ENCODE measurements around the gene P2RX6. TPM values are rescaled to one million over a fixed set of nuclear protein-coding genes. Genes with fewer than 3 reads are reported as not detected.

P2RX6 gene
- total and polyA plus RNA-seq, 7 donors: 11.3 to 47.7 (median 32.8) TPM

DNA sequence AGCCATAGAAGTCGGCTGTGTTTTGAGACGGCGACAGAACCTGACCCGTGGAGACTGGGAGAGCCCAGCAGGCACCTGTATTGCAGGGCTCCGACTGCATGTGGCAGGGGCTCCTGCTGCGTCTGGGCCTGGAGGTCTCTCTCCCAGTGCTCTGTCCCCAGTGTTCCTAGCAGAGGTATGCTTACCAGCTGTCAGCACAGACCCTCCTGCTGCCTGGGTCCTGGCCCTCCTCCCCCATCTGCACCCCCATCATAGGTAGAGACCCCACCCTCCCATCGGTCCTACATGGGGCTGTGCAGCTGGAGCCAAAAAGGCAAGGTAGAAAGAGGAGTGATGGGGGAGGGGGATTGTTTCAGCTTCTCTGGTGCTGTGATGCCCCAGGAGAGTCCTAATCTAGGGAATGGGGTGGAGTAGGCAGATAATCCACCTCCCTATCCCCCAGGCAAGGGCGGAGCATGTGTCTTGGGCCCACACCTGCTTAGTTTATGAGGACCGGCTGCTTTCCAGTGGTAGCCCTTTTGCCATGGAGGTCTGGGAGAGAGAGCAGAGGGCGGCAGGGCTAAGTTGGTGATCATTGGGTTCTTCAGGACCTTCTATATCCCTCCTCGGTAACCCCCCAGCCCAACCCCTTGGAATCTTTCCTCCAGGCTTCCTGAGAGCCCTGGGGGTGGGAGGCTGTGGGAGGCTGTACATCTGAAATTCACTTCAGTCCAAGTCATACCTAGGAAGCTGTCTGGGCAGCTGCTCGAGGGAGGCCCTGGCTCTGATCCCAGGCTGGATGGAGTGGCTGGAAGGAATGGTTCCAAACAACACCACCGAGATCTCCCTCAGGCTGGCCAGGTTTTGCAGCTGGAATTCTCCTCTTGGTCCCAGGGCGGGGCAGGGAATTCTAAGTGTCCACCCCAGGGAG, 12.1 kb downstream of the P2RX6 start:
- 51 to 56% (median 54%) methylated on average over 14 of the region's 14 CpGs for WGBS, 3 donors
- ATAC-seq (peak; percentile 23 to 59 (median 39)), DNase-seq (no peak)
- Histone ChIP-seq H3K9me3 (no peaks in the 10 kb centered on the region), H3K4me3 (no peak overlapping the region), H3K36me3 (ENCODE audit: insufficient read depth in 1 of 2, low read depth in 1 of 2) (peaks cover 0 to 46% of the 10 kb centered on the region in 2 donors), H3K4me1 (peaks cover 5% of the 10 kb centered on the region), H3K27ac (peak overlapping the region; percentile 36), H3K27me3 (ENCODE audit: insufficient read depth in 3 of 3, low read length in 2 of 3) (peaks cover 0 to 12% (median 6%) of the 10 kb centered on the region in 3 donors)
- TF ChIP-seq, protein P1, sequence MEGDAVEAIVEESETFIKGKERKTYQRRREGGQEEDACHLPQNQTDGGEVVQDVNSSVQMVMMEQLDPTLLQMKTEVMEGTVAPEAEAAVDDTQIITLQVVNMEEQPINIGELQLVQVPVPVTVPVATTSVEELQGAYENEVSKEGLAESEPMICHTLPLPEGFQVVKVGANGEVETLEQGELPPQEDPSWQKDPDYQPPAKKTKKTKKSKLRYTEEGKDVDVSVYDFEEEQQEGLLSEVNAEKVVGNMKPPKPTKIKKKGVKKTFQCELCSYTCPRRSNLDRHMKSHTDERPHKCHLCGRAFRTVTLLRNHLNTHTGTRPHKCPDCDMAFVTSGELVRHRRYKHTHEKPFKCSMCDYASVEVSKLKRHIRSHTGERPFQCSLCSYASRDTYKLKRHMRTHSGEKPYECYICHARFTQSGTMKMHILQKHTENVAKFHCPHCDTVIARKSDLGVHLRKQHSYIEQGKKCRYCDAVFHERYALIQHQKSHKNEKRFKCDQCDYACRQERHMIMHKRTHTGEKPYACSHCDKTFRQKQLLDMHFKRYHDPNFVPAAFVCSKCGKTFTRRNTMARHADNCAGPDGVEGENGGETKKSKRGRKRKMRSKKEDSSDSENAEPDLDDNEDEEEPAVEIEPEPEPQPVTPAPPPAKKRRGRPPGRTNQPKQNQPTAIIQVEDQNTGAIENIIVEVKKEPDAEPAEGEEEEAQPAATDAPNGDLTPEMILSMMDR (IDR thresholded peaks at IDR 0.05): no peak
- intact Hi-C loops (cut with DNase I): no loop called here

DNA sequence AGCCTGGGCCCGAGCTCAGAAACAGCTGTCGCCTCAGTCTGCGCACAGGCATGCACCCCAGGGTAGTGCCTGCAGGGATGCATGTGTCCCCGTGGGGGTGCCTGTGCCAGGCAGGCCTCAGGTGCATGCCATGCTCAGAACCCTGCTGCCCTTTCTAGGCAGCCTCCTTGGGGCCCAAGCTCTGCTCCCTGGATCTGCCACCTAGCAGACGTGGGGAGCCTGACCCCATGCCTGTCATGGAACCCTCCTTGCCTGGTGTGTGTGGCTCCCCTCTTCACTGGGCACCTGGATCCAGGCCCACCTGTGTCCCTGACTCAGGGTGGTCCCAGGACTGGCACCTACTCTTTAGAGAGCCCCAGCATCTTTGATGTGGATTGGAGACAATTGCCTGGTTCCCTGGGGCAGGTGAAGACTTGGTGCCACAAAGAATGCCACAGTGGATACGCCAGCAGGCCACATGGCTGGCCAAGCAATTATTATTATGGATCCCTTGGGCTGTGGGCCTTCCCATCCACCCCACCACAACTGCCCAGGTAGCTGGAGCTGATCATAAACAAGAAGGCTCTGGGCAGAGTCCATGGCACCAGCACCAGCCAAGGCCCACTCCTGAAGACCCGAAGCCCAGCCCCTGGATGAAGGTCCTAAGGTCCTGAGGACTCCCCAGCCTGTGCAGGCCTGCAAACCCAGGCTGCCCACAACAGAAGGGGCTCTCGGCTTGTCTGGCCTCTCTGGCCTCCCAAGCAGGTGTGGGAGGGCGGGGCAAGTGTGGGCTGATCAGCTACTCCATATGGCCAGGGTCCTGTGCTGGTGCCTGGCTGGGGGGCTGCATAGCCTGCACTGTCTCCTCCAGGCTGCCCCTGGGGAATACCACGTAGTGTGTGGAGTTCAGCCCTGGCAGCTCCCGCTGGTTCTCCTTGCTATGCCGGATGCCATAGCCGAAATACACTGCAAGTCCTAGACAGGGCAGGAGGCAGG, 13.6 kb downstream of the P2RX6 start:
- Histone ChIP-seq H3K9me3 (no peaks in the 10 kb centered on the region), H3K27me3 (ENCODE audit: insufficient read depth in 3 of 3, low read length in 2 of 3) (peaks cover 0 to 25% (median 6%) of the 10 kb centered on the region in 3 donors), H3K4me1 (peaks cover 16% of the 10 kb centered on the region), H3K27ac (no peak overlapping the region), H3K4me3 (no peak overlapping the region), H3K36me3 (ENCODE audit: insufficient read depth in 1 of 2, low read depth in 1 of 2) (peaks cover 0 to 35% of the 10 kb centered on the region in 2 donors)
- ATAC-seq (peak in 1 of 4 donors; percentile 10), DNase-seq (no peak)
- TF ChIP-seq, protein P1 (IDR thresholded peaks at IDR 0.05): no peak
- 69 to 82% (median 73%) methylated on average over 9 to 13 of the region's 13 CpGs for WGBS, 3 donors
- intact Hi-C loops (cut with DNase I): no loop called here

DNA sequence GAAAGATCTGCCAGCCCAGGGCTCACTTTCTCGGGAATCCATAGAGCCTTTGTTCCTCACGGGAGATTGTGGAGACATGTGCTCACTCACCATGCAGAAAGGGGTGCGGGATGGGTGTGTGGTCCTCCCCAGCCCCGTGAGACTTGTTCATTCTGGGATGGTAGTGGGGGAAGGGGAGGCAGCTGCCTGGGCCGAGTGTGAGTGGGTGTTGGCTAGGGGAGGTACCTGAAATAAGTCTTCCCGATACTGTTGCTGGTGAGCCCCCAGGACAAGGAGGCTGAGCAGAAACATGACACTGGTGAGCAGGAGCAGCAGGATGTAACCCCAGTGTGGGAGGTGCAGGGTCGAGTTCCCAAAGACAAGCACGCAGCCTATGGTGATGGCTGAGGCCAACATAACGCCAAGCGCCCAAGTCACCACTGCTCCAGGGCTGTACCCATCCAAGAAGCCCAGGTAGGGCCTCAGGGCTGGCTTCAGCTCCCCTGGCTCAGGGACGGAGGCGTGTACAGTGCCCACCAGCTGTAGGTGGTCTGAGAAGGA, 14.6 kb downstream of the P2RX6 start:
- WGBS, 3 donors: 47 to 58% (median 49%) methylated on average over 12 of the region's 12 CpGs
- Histone ChIP-seq H3K27ac (no peak overlapping the region), H3K27me3 (ENCODE audit: insufficient read depth in 3 of 3, low read length in 2 of 3) (peaks cover 0 to 25% (median 6%) of the 10 kb centered on the region in 3 donors), H3K36me3 (ENCODE audit: insufficient read depth in 1 of 2, low read depth in 1 of 2) (peaks cover 0 to 34% of the 10 kb centered on the region in 2 donors), H3K9me3 (no peaks in the 10 kb centered on the region), H3K4me1 (peaks cover 16% of the 10 kb centered on the region), H3K4me3 (no peak overlapping the region)
- no peak for DNase-seq
- peak; percentile 3 to 25 (median 11) for ATAC-seq
- intact Hi-C loops (cut with DNase I): no loop called here
- TF ChIP-seq, protein P1 (IDR thresholded peaks at IDR 0.05): no peak

DNA sequence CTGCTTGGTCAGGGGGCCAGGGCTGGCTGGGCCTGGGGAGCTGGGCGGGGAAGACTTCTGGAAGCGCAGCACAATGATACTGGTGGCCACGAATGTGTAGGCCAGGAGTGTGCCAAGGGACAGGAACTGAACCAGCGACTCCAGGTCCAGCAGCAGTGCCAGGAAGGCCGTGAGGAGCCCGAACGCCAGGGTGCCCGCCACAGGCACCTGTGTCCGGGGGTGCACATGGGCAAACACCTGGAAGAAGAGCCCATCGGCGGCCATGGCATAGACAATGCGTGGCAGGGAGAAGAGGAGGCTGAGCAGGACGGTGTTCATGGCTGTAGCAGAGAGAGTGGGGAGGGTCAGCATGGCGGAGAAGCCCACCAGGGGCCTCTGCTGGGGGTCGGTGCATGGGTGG, 15.1 kb downstream of the P2RX6 start:
- ATAC-seq (peak in 2 of 4 donors; percentile 6 to 12), DNase-seq (no peak)
- Histone ChIP-seq H3K9me3 (no peaks in the 10 kb centered on the region), H3K4me1 (peaks cover 16% of the 10 kb centered on the region), H3K27me3 (ENCODE audit: insufficient read depth in 3 of 3, low read length in 2 of 3) (peaks cover 0 to 25% (median 6%) of the 10 kb centered on the region in 3 donors), H3K27ac (no peak overlapping the region), H3K36me3 (ENCODE audit: insufficient read depth in 1 of 2, low read depth in 1 of 2) (peaks cover 0 to 34% of the 10 kb centered on the region in 2 donors), H3K4me3 (no peak overlapping the region)
- intact Hi-C loops (cut with DNase I): no loop called here
- WGBS, 3 donors: 72 to 80% (median 73%) methylated on average over 14 to 15 of the region's 15 CpGs
- TF ChIP-seq, protein P1 (IDR thresholded peaks at IDR 0.05): no peak
